ENCODE data around the gene PRDM12.

Gene PRDM12

GRCh38 chr9:130711469-130711868 lies 47.1 kb downstream of the PRDM12 start:
- peaks cover 22% of the 10 kb centered on the region for H3K4me1 ChIP-seq (ENCODE audit: insufficient read depth, low read length)
- H3K9ac ChIP-seq (ENCODE audit: low read depth, low read length) = no peak overlapping the region
- no peak overlapping the region for H3K4me3 ChIP-seq (ENCODE audit: low read length)
- H3K27me3 ChIP-seq (ENCODE audit: insufficient read depth, low read length) = no peaks in the 10 kb centered on the region
- WGBS = 95% methylated on average over 8 of the region's 8 CpGs
- no peaks in the 10 kb centered on the region for H3K9me3 ChIP-seq (ENCODE audit: insufficient read depth, low read depth, low read length)
- H3K36me3 ChIP-seq (ENCODE audit: insufficient read depth, low read length) = no peaks in the 10 kb centered on the region
- H3K27ac ChIP-seq (ENCODE audit: low read depth, low read length) = no peak overlapping the region

- Histone ChIP-seq H3K27me3 (ENCODE audit: insufficient read depth, low read length) (no peaks in the 10 kb centered on the region), H3K4me3 (ENCODE audit: low read length) (peak overlapping the region; percentile 68), H3K27ac (ENCODE audit: low read depth, low read length) (peak overlapping the region; percentile 99), H3K9me3 (ENCODE audit: insufficient read depth, low read depth, low read length) (no peaks in the 10 kb centered on the region), H3K4me1 (ENCODE audit: insufficient read depth, low read length) (peaks cover 22% of the 10 kb centered on the region), H3K9ac (ENCODE audit: low read depth, low read length) (peak overlapping the region; percentile 91), H3K36me3 (ENCODE audit: insufficient read depth, low read length) (no peaks in the 10 kb centered on the region)
- under 1% methylated on average over 68 of the region's 68 CpGs for WGBS
These were observed 48.3 kb downstream of the PRDM12 start for GRCh38 chr9:130712564-130713285.

- H3K9ac ChIP-seq (ENCODE audit: low read depth, low read length) = peak overlapping the region; percentile 91
- peaks cover 22% of the 10 kb centered on the region for H3K4me1 ChIP-seq (ENCODE audit: insufficient read depth, low read length)
- H3K36me3 ChIP-seq (ENCODE audit: insufficient read depth, low read length) = no peaks in the 10 kb centered on the region
- peak overlapping the region; percentile 99 for H3K27ac ChIP-seq (ENCODE audit: low read depth, low read length)
- no peaks in the 10 kb centered on the region for H3K9me3 ChIP-seq (ENCODE audit: insufficient read depth, low read depth, low read length)
- no peaks in the 10 kb centered on the region for H3K27me3 ChIP-seq (ENCODE audit: insufficient read depth, low read length)
- peak overlapping the region; percentile 68 for H3K4me3 ChIP-seq (ENCODE audit: low read length)
- WGBS = under 1% methylated on average over 37 of the region's 37 CpGs
These were observed 49.0 kb downstream of the PRDM12 start for GRCh38 chr9:130713286-130713960.

DNA sequence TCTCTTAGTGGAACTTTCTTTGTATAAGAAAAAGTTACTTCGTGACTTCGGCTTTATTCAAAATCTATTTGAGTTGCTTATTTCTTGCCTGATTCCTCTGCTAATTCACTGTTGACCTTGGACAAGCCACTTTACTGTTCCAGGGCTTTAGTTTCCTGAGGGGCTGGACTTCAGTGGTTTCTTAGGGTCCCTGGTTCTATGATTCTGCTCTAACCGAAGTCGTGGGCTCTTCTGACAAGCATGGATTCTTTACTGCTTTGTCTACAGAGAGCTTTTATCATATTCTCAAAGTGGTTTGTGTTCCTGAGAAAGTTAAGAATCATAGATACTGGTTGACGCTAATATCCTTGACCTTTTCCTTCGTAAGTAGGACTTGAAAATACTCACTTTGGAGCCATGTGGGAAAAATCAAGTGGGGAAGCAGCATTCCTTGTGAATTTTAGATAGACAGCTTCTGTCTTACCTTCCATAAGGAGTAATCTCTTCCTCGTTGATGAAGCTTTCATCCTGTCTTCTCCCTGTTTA lies 50.3 kb downstream of the PRDM12 start:
- Histone ChIP-seq H3K27ac (ENCODE audit: low read depth, low read length) (no peak overlapping the region), H3K36me3 (ENCODE audit: insufficient read depth, low read length) (no peaks in the 10 kb centered on the region), H3K4me1 (ENCODE audit: insufficient read depth, low read length) (peaks cover 22% of the 10 kb centered on the region), H3K27me3 (ENCODE audit: insufficient read depth, low read length) (no peaks in the 10 kb centered on the region), H3K9me3 (ENCODE audit: insufficient read depth, low read depth, low read length) (no peaks in the 10 kb centered on the region), H3K4me3 (ENCODE audit: low read length) (peak overlapping the region; percentile 68), H3K9ac (ENCODE audit: low read depth, low read length) (peak overlapping the region; percentile 34; the same call in 1 of the 2 replicates)
- WGBS = 49% methylated on average over 7 of the region's 7 CpGs

DNA sequence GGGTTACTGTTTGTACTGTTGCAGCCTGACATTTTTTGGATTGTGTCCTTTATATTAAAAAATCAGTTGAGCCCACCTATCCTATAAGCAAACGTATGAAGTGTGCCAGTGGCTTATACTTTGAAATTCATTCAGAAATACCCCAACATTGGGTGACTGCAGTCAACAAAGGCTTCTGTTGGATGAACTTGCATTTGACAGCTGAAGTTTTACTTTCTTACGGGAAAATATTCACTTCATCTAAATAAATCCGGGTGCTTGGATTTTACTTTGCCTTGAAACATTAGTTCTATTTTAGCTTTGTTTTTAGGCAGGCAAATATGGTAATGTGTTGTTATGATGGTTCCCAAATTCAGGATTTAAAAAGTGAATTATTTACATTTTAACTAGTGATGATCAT lies 50.9 kb downstream of the PRDM12 start:
- Histone ChIP-seq H3K27ac (ENCODE audit: low read depth, low read length) (no peak overlapping the region), H3K9ac (ENCODE audit: low read depth, low read length) (no peak overlapping the region), H3K9me3 (ENCODE audit: insufficient read depth, low read depth, low read length) (no peaks in the 10 kb centered on the region), H3K4me1 (ENCODE audit: insufficient read depth, low read length) (peaks cover 22% of the 10 kb centered on the region), H3K36me3 (ENCODE audit: insufficient read depth, low read length) (no peaks in the 10 kb centered on the region), H3K27me3 (ENCODE audit: insufficient read depth, low read length) (no peaks in the 10 kb centered on the region), H3K4me3 (ENCODE audit: low read length) (peak overlapping the region; percentile 68)
- WGBS = 89% methylated on average over 2 of the region's 3 CpGs

- no peaks in the 10 kb centered on the region for H3K9me3 ChIP-seq (ENCODE audit: insufficient read depth, low read depth, low read length)
- WGBS = 81% methylated on average over 3 of the region's 3 CpGs
- no peaks in the 10 kb centered on the region for H3K36me3 ChIP-seq (ENCODE audit: insufficient read depth, low read length)
- H3K27ac ChIP-seq (ENCODE audit: low read depth, low read length) = no peak overlapping the region
- H3K4me3 ChIP-seq (ENCODE audit: low read length) = no peak overlapping the region
- peaks cover 22% of the 10 kb centered on the region for H3K4me1 ChIP-seq (ENCODE audit: insufficient read depth, low read length)
- no peak overlapping the region for H3K9ac ChIP-seq (ENCODE audit: low read depth, low read length)
- H3K27me3 ChIP-seq (ENCODE audit: insufficient read depth, low read length) = no peaks in the 10 kb centered on the region
These were observed 54.2 kb downstream of the PRDM12 start for GRCh38 chr9:130718562-130718961.

DNA sequence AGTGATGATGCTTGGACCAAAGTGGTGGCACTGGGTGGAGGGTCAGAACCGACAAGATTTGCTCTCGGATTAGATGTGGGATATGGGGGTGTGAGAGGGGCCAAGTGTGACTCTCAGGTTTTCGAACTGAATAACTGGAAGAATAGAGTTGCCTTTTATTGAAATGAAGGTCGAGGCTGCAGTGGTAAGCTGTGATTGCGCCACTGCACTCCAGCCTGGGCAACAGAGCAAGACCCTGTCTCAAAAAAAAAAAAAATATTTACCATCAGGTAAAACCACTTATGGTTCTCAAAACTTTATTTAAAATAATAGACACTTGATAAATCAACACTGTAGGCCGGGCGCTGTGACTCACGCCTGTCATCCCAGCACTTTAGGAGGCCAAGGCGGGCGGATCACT lies 56.4 kb downstream of the PRDM12 start:
- no peaks in the 10 kb centered on the region for H3K9me3 ChIP-seq (ENCODE audit: insufficient read depth, low read depth, low read length)
- no peaks in the 10 kb centered on the region for H3K36me3 ChIP-seq (ENCODE audit: insufficient read depth, low read length)
- 97% methylated on average over 10 of the region's 10 CpGs for WGBS
- no peaks in the 10 kb centered on the region for H3K27me3 ChIP-seq (ENCODE audit: insufficient read depth, low read length)
- H3K27ac ChIP-seq (ENCODE audit: low read depth, low read length) = no peak overlapping the region
- no peak overlapping the region for H3K9ac ChIP-seq (ENCODE audit: low read depth, low read length)
- H3K4me3 ChIP-seq (ENCODE audit: low read length) = no peak overlapping the region
- H3K4me1 ChIP-seq (ENCODE audit: insufficient read depth, low read length) = peaks cover 1% of the 10 kb centered on the region; the same call in 1 of the 2 replicates

DNA sequence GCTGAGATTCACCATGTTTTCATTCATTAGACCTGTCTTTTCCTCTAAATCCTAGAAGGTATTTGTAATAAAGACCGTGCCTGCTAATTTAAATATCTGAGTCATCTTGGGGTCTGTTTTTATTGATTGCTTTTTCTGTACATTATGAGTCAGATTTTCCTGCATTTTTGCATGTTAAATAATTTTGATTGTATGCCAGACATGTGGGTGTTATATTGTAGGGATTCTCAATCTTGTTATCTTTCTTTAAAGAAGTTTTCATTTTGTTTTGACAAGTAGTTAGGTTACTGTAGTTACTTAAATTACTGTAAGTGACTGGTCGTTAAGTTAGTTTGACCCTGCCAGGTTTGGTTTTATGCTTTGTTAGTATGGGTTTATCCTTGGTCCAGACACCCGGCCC lies 64.3 kb downstream of the PRDM12 start:
- Histone ChIP-seq H3K4me1 (ENCODE audit: insufficient read depth, low read length) (peaks cover 7% of the 10 kb centered on the region; the same call in 1 of the 2 replicates), H3K36me3 (ENCODE audit: insufficient read depth, low read length) (no peaks in the 10 kb centered on the region), H3K9me3 (ENCODE audit: insufficient read depth, low read depth, low read length) (no peaks in the 10 kb centered on the region), H3K27ac (ENCODE audit: low read depth, low read length) (no peak overlapping the region), H3K27me3 (ENCODE audit: insufficient read depth, low read length) (no peaks in the 10 kb centered on the region), H3K4me3 (ENCODE audit: low read length) (no peak overlapping the region), H3K9ac (ENCODE audit: low read depth, low read length) (no peak overlapping the region)
- 92% methylated on average over 3 of the region's 3 CpGs for WGBS

- Histone ChIP-seq H3K4me1 (ENCODE audit: insufficient read depth, low read length) (peaks cover 7% of the 10 kb centered on the region; the same call in 1 of the 2 replicates), H3K36me3 (ENCODE audit: insufficient read depth, low read length) (no peaks in the 10 kb centered on the region), H3K9me3 (ENCODE audit: insufficient read depth, low read depth, low read length) (no peaks in the 10 kb centered on the region), H3K9ac (ENCODE audit: low read depth, low read length) (no peak overlapping the region), H3K27me3 (ENCODE audit: insufficient read depth, low read length) (no peaks in the 10 kb centered on the region), H3K27ac (ENCODE audit: low read depth, low read length) (no peak overlapping the region), H3K4me3 (ENCODE audit: low read length) (no peak overlapping the region)
- 94% methylated on average over 2 of the region's 2 CpGs for WGBS
These were observed 64.8 kb downstream of the PRDM12 start for GRCh38 chr9:130729145-130729544.

GRCh38 chr9:130731355-130731754 lies 67.0 kb downstream of the PRDM12 start:
- WGBS = 100% methylated on average over 2 of the region's 2 CpGs
- Histone ChIP-seq H3K4me3 (ENCODE audit: low read length) (no peak overlapping the region), H3K36me3 (ENCODE audit: insufficient read depth, low read length) (no peaks in the 10 kb centered on the region), H3K27ac (ENCODE audit: low read depth, low read length) (no peak overlapping the region), H3K4me1 (ENCODE audit: insufficient read depth, low read length) (peaks cover 7% of the 10 kb centered on the region; the same call in 1 of the 2 replicates), H3K9ac (ENCODE audit: low read depth, low read length) (no peak overlapping the region), H3K27me3 (ENCODE audit: insufficient read depth, low read length) (no peaks in the 10 kb centered on the region), H3K9me3 (ENCODE audit: insufficient read depth, low read depth, low read length) (no peaks in the 10 kb centered on the region)

GRCh38 chr9:130732136-130732535 lies 67.7 kb downstream of the PRDM12 start:
- H3K4me3 ChIP-seq (ENCODE audit: low read length) = no peak overlapping the region

More at GRCh38 chr9:130732136-130732535, 67.7 kb downstream of the PRDM12 start:
- H3K27me3 ChIP-seq (ENCODE audit: insufficient read depth, low read length) = no peaks in the 10 kb centered on the region
- H3K9me3 ChIP-seq (ENCODE audit: insufficient read depth, low read depth, low read length) = no peaks in the 10 kb centered on the region
- no peaks in the 10 kb centered on the region for H3K36me3 ChIP-seq (ENCODE audit: insufficient read depth, low read length)
- 63% methylated on average over 2 of the region's 2 CpGs for WGBS
- H3K9ac ChIP-seq (ENCODE audit: low read depth, low read length) = no peak overlapping the region
- peaks cover 7% of the 10 kb centered on the region; the same call in 1 of the 2 replicates for H3K4me1 ChIP-seq (ENCODE audit: insufficient read depth, low read length)
- no peak overlapping the region for H3K27ac ChIP-seq (ENCODE audit: low read depth, low read length)
